Heart right ventricle (tissue), 16 donors: ENCODE data around the gene TKFC. TPM values are rescaled to one million over a fixed set of nuclear protein-coding genes. Genes with fewer than 3 reads are reported as not detected.

Experiments used
- ATAC-seq, 8 donors: fragments of 200-7000 bp; cut with Tn5 transposase; one replicate each; pipeline ENCODE4 v1.9.1; 2020; ENCODE audit warnings: mild to moderate bottlenecking in 8 of 8, moderate library complexity in 8 of 8, moderate number of reproducible peaks in 1 of 8
- DNase-seq, 2 donors: peaks; one replicate each; pipeline ENCODE4 v3.0.0-alpha.2; 2020
- H3K27ac ChIP-seq, 10 donors: fragments of 200-600 bp; sonication (generic) in 2 of 10; one replicate each; pipeline versions ENCODE4 v1.5.0 to v1.8.0; 2020 to 2022; ENCODE audit warnings: mild to moderate bottlenecking in 3 of 10
- H3K27me3 ChIP-seq, 7 donors: fragments of 200-600 bp; one replicate each; pipeline ENCODE4 v1.8.0; 2021 to 2022; ENCODE audit warnings: mild to moderate bottlenecking in 2 of 7
- H3K36me3 ChIP-seq, 9 donors: fragments of 200-600 bp; sonication (generic) in 1 of 9; one replicate each; pipeline versions ENCODE4 v1.5.0 to v1.8.0; 2020 to 2022; ENCODE audit warnings: mild to moderate bottlenecking in 2 of 9
- H3K4me1 ChIP-seq, 9 donors: fragments of 200-600 bp; sonication (generic) in 1 of 9; one replicate each; pipeline versions ENCODE4 v1.5.0 to v1.8.0; 2020 to 2022; ENCODE audit warnings: mild to moderate bottlenecking in 4 of 9
- H3K4me3 ChIP-seq, 10 donors: fragments of 200-600 bp; sonication (generic) in 2 of 10; one replicate each; pipeline versions ENCODE4 v1.5.0 to v1.8.0; 2020 to 2022; ENCODE audit warnings: mild to moderate bottlenecking in 7 of 10, moderate library complexity in 2 of 10
- H3K9me3 ChIP-seq, 11 donors: fragments of 200-600 bp in 10 of 11; sonication (generic) in 2 of 11; one replicate each; pipeline versions ENCODE4 v1.5.0 to v1.8.0; 2013 to 2022; ENCODE audit warnings: mild to moderate bottlenecking in 2 of 11, control low read depth in 1 of 11, moderate library complexity in 1 of 11
- CTCF ChIP-seq, 9 donors: fragments of 200-600 bp; sonication (generic) in 2 of 9; IDR thresholded peaks; one replicate each; pipeline versions ENCODE4 v1.5.0 to v1.8.0; 2021 to 2022; ENCODE audit warnings: antibody characterized with exemption in 9 of 9, mild to moderate bottlenecking in 5 of 9, moderate library complexity in 1 of 9
- WGBS, 2 donors: extraction: QIAGEN DNeasy Blood & Tissue Kit; methylation state at CpG; one replicate each; pipeline ENCODE4 v1.1.7; 2013; ENCODE audit warnings: inconsistent platforms in 1 of 2; 5-methylcytosine and 5-hydroxymethylcytosine counted together
- intact Hi-C, 10 donors: fragments of 100-400 bp; cut with DNase I; formaldehyde crosslinking; loops; one replicate each; pipeline versions ENCODE4 v1.11.1 to v1.14.2; 2022
- polyA plus RNA-seq, 2 donors: library from polyadenylated mRNA; stranded (reverse); fragments of 200-250 nt; gene quantifications; one replicate each; pipeline ENCODE4 v1.2.3, GENCODE V29; 2013
- total RNA-seq, 10 donors: library from RNA; stranded (reverse); fragmentation: NEBNext Ultra II Directional in 3 of 10; extraction: Animal tissue kit (Norgen Biotek cat#: 25700) in 3 of 10; gene quantifications; one replicate each; pipeline versions ENCODE4 v1.2.1 to v1.2.4, GENCODE V29; 2021 to 2023
- donor health status: Arrhythmogenic right ventricular cardiomyopathy.
- donor health status: ischemic (EF 13 %, LVEDD 7.1; RV severe dilation, severe dysfunction).
- donor health status: healthy with polysubstance abuse.
- donor health status: DM: no; HTN: yes; CAD: no.
- donor health status: DM: no; HTN: no; CAD: no.
- donor health status: ischemic (EF 25% LVEDD 6.9; RV normal size, moderate dysfunction).
- donor health status: ischemic (EF 25% LVEDD 5.7; RV mildly dilated, moderate dysfunction).
- donor health status: healthy.
- donor health status: DM: yes; HTN: yes; CAD: no.
- donor health status: Ischemic cardiomyopathy.
- donor health status: ischemic (EF 35%, LVEDD 5.7; RV mildly dilated, moderate dysfunction).
- donor health status: nonischemic (EF 11% LVEDD 7.7; RV severe dilation, severe dysfunction).
- donor health status: DM: yes; HTN: yes; CAD: no.
- donor health status: PGD.
- donor health status: ischemic (EF 29% LVEDD 5.4; RV normal size, mild dysfunction).
- donor health status: nonischemic (EF 23%, LVEDD 6.1; RV moderate dilation, normal function).

TKFC gene
- total and polyA plus RNA-seq, 12 donors = 11.8 to 26.1 (median 19.7) TPM

- no peaks in the 10 kb centered on the region for H3K9me3 ChIP-seq
- H3K4me1 ChIP-seq = peaks cover 0 to 39% (median 20%) of the 10 kb centered on the region in 9 donors
- no peak for TF ChIP-seq CTCF (IDR thresholded peaks at IDR 0.05)
- peak overlapping the region in 2 of 10 donors; percentile 3 to 67 for H3K27ac ChIP-seq
- ATAC-seq (no peak), DNase-seq (no peak)
- intact Hi-C loops = no loop called here
- no peaks in the 10 kb centered on the region for H3K27me3 ChIP-seq
- peaks cover 0 to 37% (median 7%) of the 10 kb centered on the region in 9 donors for H3K36me3 ChIP-seq
- 93% methylated on average over 9 of the region's 9 CpGs for WGBS, 2 donors
- no peak overlapping the region for H3K4me3 ChIP-seq
Measured at GRCh38 chr11:61357233-61357893, 24.3 kb downstream of the TKFC start.

GRCh38 chr11:61357894-61358239 is 24.8 kb downstream of the TKFC start:
- ATAC-seq = no peak
- TF ChIP-seq CTCF (IDR thresholded peaks at IDR 0.05) = no peak
- no peaks in the 10 kb centered on the region for H3K9me3 ChIP-seq
- H3K4me3 ChIP-seq = no peak overlapping the region
- H3K27ac ChIP-seq = peak overlapping the region in 1 of 10 donors; percentile 67
- no peak for DNase-seq
- peaks cover under 1 to 42% (median 24%) of the 10 kb centered on the region in 9 donors for H3K4me1 ChIP-seq
- H3K27me3 ChIP-seq = no peaks in the 10 kb centered on the region
- peaks cover 0 to 32% (median 7%) of the 10 kb centered on the region in 9 donors for H3K36me3 ChIP-seq
- WGBS, 2 donors = 94 to 96% methylated on average over 6 of the region's 6 CpGs
- intact Hi-C loops = no loop called here

DNA sequence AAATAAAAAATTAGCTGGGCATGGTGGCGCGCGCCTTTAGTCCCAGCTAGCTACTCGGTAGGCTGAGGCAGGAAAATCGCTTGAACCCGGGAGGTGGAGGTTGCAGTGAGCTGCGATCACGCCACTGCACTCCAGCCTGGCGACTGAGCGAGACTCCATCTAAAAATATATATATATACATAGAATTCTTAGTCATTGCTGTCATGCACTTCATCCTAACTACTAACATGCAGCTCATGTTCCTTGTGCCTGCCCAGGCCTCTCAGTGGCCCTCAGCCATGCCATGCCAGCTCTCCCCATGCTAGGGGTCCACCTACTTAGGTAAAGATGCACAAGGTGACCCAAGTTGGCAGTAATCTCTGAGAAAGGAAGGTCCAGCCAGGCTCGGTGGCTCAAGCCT is 25.5 kb downstream of the TKFC start:
- no peak for TF ChIP-seq CTCF (IDR thresholded peaks at IDR 0.05)
- Histone ChIP-seq H3K36me3 (peaks cover 0 to 26% (median 5%) of the 10 kb centered on the region in 9 donors), H3K4me1 (peaks cover 3 to 49% (median 30%) of the 10 kb centered on the region in 9 donors), H3K27ac (no peak overlapping the region), H3K4me3 (no peak overlapping the region), H3K9me3 (no peaks in the 10 kb centered on the region), H3K27me3 (no peaks in the 10 kb centered on the region)
- no peak for ATAC-seq
- WGBS, 2 donors = 92 to 97% methylated on average over 11 of the region's 11 CpGs
- no peak for DNase-seq
- intact Hi-C loops = no loop called here

DNA sequence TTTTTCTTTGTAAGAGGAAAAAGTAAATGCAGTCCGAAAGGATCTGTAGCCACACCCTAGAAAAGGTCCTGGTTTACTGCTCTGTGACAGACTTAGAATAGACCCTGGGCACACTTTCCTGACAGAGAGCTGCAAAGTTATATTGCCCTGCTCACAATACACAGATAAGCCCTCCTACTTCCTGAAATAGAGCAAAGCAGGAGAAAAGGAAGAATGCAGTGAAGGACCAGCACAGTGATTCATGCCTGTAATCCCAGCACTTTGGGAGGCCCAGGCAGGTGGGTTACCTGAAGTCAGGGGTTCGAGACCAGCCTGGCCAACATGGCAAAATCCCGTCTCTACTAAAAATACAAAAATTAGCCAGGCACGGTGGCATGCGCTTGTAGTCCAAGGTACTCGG is 26.5 kb downstream of the TKFC start:
- no peak overlapping the region for H3K4me3 ChIP-seq
- DNase-seq (no peak), ATAC-seq (no peak)
- peak overlapping the region in 1 of 10 donors; percentile 26 for H3K27ac ChIP-seq
- H3K27me3 ChIP-seq = no peaks in the 10 kb centered on the region
- no peak for TF ChIP-seq CTCF (IDR thresholded peaks at IDR 0.05)
- intact Hi-C loops = no loop called here
- H3K9me3 ChIP-seq = no peaks in the 10 kb centered on the region
- peaks cover 3 to 53% (median 30%) of the 10 kb centered on the region in 9 donors for H3K4me1 ChIP-seq
- H3K36me3 ChIP-seq = peaks cover 0 to 27% (median 5%) of the 10 kb centered on the region in 9 donors
- WGBS, 2 donors = 65 to 77% methylated on average over 6 of the region's 6 CpGs
